Measurements from ENCODE around the gene OGFRL1.

The OGFRL1 gene

GRCh38 chr6:71287926-71288227, 734 bp upstream of the OGFRL1 start:
- no peak for DNase-seq

- DNase-seq, result peak; percentile 46
These were observed 609 bp downstream of the OGFRL1 start for GRCh38 chr6:71289039-71289801.

GRCh38 chr6:71289802-71290175, 1.2 kb downstream of the OGFRL1 start:
- no peak for DNase-seq

- no peak for DNase-seq
These were observed 2.0 kb downstream of the OGFRL1 start for GRCh38 chr6:71290611-71291010.

- no peak for DNase-seq
These were observed 3.4 kb downstream of the OGFRL1 start for GRCh38 chr6:71292001-71292400.

GRCh38 chr6:71294121-71294523, 5.5 kb downstream of the OGFRL1 start:
- DNase-seq, result no peak

- no peak for DNase-seq
These were observed 9.8 kb downstream of the OGFRL1 start for GRCh38 chr6:71298459-71298858.

- DNase-seq, result no peak
These were observed 11.2 kb downstream of the OGFRL1 start for GRCh38 chr6:71299541-71300470.

GRCh38 chr6:71300561-71301168, 12.1 kb downstream of the OGFRL1 start:
- no peak for DNase-seq

GRCh38 chr6:71301546-71301945, 12.9 kb downstream of the OGFRL1 start:
- DNase-seq, result no peak

GRCh38 chr6:71309656-71310055, 21.0 kb downstream of the OGFRL1 start:
- DNase-seq, result no peak

- DNase-seq, result no peak
These were observed 21.6 kb downstream of the OGFRL1 start for GRCh38 chr6:71310261-71310660.

- no peak for DNase-seq
These were observed 23.5 kb downstream of the OGFRL1 start for GRCh38 chr6:71312089-71312488.

- no peak for DNase-seq
These were observed 28.8 kb downstream of the OGFRL1 start for GRCh38 chr6:71317441-71317840.

- DNase-seq, result no peak
These were observed 31.4 kb downstream of the OGFRL1 start for GRCh38 chr6:71320041-71320440.

GRCh38 chr6:71321314-71321713, 32.7 kb downstream of the OGFRL1 start:
- DNase-seq, result no peak

GRCh38 chr6:71324194-71324785, 35.7 kb downstream of the OGFRL1 start:
- no peak for DNase-seq

GRCh38 chr6:71326611-71327010, 38.0 kb downstream of the OGFRL1 start:
- DNase-seq, result no peak

GRCh38 chr6:71330501-71330900, 41.9 kb downstream of the OGFRL1 start:
- no peak for DNase-seq

- DNase-seq, result no peak
These were observed 43.4 kb downstream of the OGFRL1 start for GRCh38 chr6:71332012-71332411.

GRCh38 chr6:71333050-71333449, 44.4 kb downstream of the OGFRL1 start:
- DNase-seq, result no peak

- DNase-seq, result no peak
These were observed 45.1 kb downstream of the OGFRL1 start for GRCh38 chr6:71333697-71334096.

GRCh38 chr6:71334768-71335167, 46.2 kb downstream of the OGFRL1 start:
- no peak for DNase-seq

GRCh38 chr6:71335544-71335943, 46.9 kb downstream of the OGFRL1 start:
- no peak for DNase-seq

Measured in OCI-M1 (cell line).